ENCODE data around the gene RNASE7.

RNASE7 gene

DNA sequence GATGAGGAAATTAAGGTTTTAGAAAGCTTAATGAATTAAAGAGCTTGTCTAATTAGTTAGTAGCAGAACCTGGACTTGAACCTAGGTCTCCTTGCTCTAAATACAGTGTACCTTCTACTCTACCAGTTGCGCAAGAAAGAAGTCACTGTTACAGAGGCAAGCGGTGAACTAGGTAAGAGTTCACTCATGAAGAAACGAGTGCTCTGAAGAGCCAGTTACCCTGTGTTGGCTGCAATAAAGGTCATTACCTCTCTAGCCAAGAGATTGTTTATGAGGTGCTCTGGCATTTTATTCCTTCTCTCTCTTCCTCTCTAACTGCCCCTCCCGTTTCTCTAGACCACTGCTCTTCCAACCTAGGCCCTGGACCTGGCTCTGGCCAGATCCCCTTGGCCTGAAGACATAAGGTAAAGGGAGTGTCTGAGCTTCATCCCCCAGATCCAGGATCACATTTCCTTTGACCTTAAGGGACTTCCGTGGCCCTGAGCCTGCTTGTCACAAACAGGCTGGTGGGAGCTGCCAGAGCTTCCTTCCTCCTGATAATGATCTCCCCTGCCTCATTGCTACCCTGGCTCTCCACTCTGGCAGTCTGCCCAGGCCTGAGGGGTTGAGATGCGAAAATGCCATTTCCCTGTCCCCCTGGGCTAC is 1.9 kb downstream of the RNASE7 start:
- no peak for TF ChIP-seq ZNF274 (IDR thresholded peaks at IDR 0.05; ENCODE audit: low read depth, low read length)
- H3K4me3 ChIP-seq (ENCODE audit: low read length): no peak overlapping the region

GRCh38 chr14:21047378-21047781 is 5.2 kb downstream of the RNASE7 start:
- no peak overlapping the region for H3K4me3 ChIP-seq (ENCODE audit: low read length)
- no peak for TF ChIP-seq ZNF274 (IDR thresholded peaks at IDR 0.05; ENCODE audit: low read depth, low read length)

GRCh38 chr14:21048638-21049037 is 6.5 kb downstream of the RNASE7 start:
- H3K4me3 ChIP-seq (ENCODE audit: low read length): no peak overlapping the region
- no peak for TF ChIP-seq ZNF274 (IDR thresholded peaks at IDR 0.05; ENCODE audit: low read depth, low read length)

- no peak for TF ChIP-seq ZNF274 (IDR thresholded peaks at IDR 0.05; ENCODE audit: low read depth, low read length)
- no peak overlapping the region for H3K4me3 ChIP-seq (ENCODE audit: low read length)
These were observed 7.1 kb downstream of the RNASE7 start for GRCh38 chr14:21049271-21049673.

DNA sequence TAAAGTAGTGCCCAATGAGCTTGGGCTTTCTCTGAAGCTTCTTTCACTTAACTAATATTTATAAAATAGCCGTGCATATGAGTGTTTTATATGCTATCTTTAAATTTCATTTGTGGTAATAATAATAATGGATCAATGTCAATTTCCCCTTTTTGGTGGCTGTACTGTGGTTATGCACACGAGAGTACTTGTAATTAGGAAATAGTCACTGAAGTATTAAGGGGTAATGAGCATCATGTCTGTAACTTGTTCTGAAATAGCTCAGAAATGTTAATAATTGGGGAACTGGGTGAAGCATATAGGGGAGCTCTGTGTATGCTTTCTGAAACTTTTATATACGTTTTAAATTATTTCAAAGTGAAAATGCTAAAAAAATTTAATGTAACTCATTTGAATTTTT is 8.4 kb downstream of the RNASE7 start:
- TF ChIP-seq ZNF274 (IDR thresholded peaks at IDR 0.05; ENCODE audit: low read depth, low read length): no peak
- no peak overlapping the region for H3K4me3 ChIP-seq (ENCODE audit: low read length)

DNA sequence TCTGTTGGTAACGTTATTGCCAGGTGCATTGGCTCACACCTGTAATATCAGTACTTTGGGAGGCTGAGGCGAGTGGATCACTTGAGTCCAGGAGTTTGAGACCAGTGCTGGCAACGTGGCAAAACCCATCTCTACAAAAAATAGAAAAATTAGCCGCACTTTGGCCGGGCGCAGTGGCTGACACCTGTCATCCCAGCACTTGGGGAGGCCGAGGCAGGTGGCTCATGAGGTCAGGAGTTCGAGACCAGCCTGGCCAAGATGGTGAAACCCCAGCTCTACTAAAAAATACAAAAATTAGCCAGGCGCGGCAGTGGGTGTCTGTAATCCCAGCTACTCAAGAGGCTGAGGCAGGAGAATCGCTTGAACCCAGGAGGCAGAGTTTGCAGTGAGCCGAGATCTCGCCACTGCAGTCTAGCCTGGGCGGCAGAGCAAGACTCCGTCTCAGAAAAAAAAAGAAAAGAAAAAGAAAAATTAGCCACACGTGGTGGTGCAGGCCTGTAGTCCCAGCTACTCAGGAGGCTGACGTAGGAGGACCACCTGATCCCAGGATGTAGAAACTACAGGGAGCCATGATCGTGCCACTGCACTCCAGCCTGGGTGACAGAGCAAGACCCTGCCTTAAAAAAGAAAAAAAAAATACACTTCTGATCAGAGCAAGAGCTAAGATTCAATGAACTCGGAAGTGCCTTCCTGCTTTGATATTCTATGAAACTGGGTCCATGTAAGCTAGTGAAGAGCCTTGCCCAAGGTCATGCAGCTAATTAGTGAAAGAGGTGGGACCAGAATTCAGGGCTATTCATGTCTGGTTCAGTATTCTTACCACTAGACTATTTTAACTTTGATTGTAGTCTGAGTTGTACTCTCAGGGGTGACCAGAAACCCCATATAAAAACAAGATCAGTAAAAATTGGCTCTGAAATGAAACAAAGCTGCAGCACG is 11.3 kb downstream of the RNASE7 start:
- H3K4me3 ChIP-seq (ENCODE audit: low read length): no peak overlapping the region

GRCh38 chr14:21054123-21054767 is 12.1 kb downstream of the RNASE7 start:
- H3K4me3 ChIP-seq (ENCODE audit: low read length): no peak overlapping the region
- TF ChIP-seq ZNF274 (IDR thresholded peaks at IDR 0.05; ENCODE audit: low read depth, low read length): no peak

More for the DNA sequence above, 11.3 kb downstream of the RNASE7 start:
- TF ChIP-seq ZNF274 (IDR thresholded peaks at IDR 0.05; ENCODE audit: low read depth, low read length): no peak

DNA sequence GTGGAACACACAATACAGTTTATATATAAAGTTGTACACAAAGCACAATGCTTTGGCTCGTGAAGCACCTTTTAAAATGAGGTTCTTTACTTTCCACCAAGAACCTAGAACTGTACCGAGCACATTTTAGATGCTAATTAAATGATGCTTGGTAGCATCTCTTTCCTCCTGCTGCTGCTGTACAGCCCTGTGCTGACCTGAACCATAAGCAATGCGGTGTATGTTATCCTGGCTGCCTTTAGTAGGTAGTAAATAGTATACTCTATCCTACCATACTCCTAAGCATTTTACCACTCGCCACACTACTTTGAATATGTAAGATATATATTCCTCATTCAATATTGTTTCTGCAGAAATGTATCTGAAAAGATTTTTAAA is 12.6 kb downstream of the RNASE7 start:
- H3K4me3 ChIP-seq (ENCODE audit: low read length): no peak overlapping the region
- no peak for TF ChIP-seq ZNF274 (IDR thresholded peaks at IDR 0.05; ENCODE audit: low read depth, low read length)

- no peak for TF ChIP-seq ZNF274 (IDR thresholded peaks at IDR 0.05; ENCODE audit: low read depth, low read length)
- H3K4me3 ChIP-seq (ENCODE audit: low read length): no peak overlapping the region
These were observed 13.4 kb downstream of the RNASE7 start for GRCh38 chr14:21055432-21056117.

DNA sequence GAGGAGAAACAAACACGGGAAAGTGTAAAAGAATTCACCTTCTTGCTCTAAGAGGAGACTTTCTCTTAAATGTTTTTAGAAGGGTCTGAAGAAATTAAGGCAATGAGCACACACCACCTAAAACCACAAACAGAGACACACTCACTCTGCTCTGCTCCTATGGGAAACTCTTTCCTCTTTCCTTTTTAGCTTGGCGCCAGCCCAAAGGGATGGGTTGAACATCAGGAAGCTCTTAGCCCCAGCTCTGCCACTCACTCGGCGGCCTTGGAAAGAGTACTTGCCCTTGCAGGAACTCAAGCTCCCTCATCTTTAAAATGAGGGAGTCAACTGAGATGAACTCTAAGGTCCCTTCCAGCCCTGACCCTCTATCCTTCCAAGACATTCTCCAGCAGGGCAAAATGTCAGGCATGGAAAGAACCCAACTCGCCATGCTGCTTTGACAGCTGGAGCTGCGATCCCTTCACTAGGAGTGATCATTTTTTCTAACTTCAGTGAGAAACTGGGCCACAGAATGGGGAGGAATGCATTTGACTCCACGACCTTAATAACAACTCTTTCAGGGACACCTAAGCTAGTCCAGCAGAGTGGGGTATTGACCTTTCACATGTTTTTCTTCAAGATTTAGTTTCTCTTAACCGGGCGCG is 14.5 kb downstream of the RNASE7 start:
- no peak for TF ChIP-seq ZNF274 (IDR thresholded peaks at IDR 0.05; ENCODE audit: low read depth, low read length)
- no peak overlapping the region for H3K4me3 ChIP-seq (ENCODE audit: low read length)

DNA sequence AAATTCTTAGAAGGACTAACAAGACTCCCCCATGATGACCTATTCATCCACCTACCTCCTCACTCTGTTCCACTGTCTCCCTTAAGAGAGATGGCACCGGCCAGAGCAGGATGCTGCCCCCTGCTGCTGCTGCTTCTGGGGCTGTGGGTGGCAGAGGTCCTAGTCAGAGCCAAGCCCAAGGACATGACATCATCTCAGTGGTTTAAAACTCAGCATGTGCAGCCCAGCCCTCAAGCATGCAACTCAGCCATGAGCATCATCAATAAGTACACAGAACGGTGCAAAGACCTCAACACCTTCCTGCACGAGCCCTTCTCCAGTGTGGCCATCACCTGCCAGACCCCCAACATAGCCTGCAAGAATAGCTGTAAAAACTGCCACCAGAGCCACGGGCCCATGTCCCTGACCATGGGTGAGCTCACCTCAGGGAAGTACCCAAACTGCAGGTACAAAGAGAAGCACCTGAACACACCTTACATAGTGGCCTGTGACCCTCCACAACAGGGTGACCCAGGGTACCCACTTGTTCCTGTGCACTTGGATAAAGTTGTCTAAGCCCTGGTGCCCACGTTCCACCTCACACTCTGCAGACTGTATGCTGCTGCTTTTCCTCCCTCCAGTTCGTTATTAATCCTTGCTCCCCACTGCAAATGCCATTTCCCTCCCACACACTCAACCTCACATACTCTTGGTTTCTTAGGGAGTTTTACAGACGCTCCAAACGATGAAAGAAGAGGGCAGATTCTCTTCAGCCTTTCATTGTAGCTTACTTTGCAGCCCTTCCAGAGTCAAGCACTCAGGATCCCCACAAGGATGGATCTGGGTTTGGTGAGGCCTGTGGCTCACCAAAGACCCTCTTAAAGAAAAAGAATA is 15.9 kb downstream of the RNASE7 start, which contains the start of gene RNASE8:
Gene RNASE8, plus strand, starts transcription at position 20 of the 873 bp plus-strand sequence. Its CDS starts 71 bp downstream, at position 91.
- TF ChIP-seq ZNF274 (IDR thresholded peaks at IDR 0.05; ENCODE audit: low read depth, low read length): no peak
- H3K4me3 ChIP-seq (ENCODE audit: low read length): no peak within 1 kb of the TSS

GRCh38 chr14:21058903-21059302 is 16.7 kb downstream of the RNASE7 start:
- no peak for TF ChIP-seq ZNF274 (IDR thresholded peaks at IDR 0.05; ENCODE audit: low read depth, low read length)
- H3K4me3 ChIP-seq (ENCODE audit: low read length): no peak overlapping the region
